HEK293 (cell line): ENCODE results near the gene EXOC2.

ENCODE experiments used
- BCL11A ChIP-seq: fragments of 450-650 bp; formaldehyde crosslinking; IDR thresholded peaks from 2 replicates; pipeline ENCODE4 v1.5.1; 2016; ENCODE audit warnings: low read depth, missing biosample characterization, missing genetic modification characterization
- CTCF ChIP-seq: fragments of 450-650 bp; formaldehyde crosslinking; IDR thresholded peaks from 2 replicates; pipeline ENCODE4 v1.5.1; 2016; ENCODE audit warnings: missing biosample characterization, missing genetic modification characterization
- YY1 ChIP-seq: fragments of 450-650 bp; formaldehyde crosslinking; IDR thresholded peaks from 2 replicates; pipeline ENCODE4 v1.5.1; 2018; ENCODE audit warnings: missing biosample characterization, missing genetic modification characterization
- ZEB2 ChIP-seq: fragments of 450-650 bp; formaldehyde crosslinking; IDR thresholded peaks from 2 replicates; pipeline ENCODE4 v1.5.1; 2016; ENCODE audit warnings: missing biosample characterization, missing genetic modification characterization
- ZNF311 ChIP-seq: fragments of 450-650 bp; formaldehyde crosslinking; IDR thresholded peaks from 2 replicates; pipeline ENCODE4 v1.5.1; 2017; ENCODE audit warnings: missing biosample characterization, missing genetic modification characterization, borderline replicate concordance
- ZNF324 ChIP-seq: fragments of 450-650 bp; formaldehyde crosslinking; IDR thresholded peaks from 2 replicates; pipeline ENCODE4 v1.5.1; 2016; ENCODE audit warnings: missing biosample characterization, missing genetic modification characterization
- ZNF398 ChIP-seq: fragments of 450-650 bp; formaldehyde crosslinking; IDR thresholded peaks from 2 replicates; pipeline ENCODE4 v1.5.1; 2017; ENCODE audit warnings: missing biosample characterization, missing genetic modification characterization
- ZNF549 ChIP-seq: fragments of 450-650 bp; IDR thresholded peaks from 2 replicates; pipeline ENCODE4 v1.5.1; 2018; ENCODE audit warnings: missing biosample characterization, missing genetic modification characterization, mild to moderate bottlenecking, inconsistent platforms, moderate library complexity
- ZNF660 ChIP-seq: fragments of 450-650 bp; IDR thresholded peaks from 2 replicates; pipeline ENCODE4 v1.5.1; 2018; ENCODE audit warnings: missing biosample characterization, mild to moderate bottlenecking, missing genetic modification characterization
- ZNF830 ChIP-seq: fragments of 450-650 bp; IDR thresholded peaks from 2 replicates; pipeline ENCODE4 v1.5.0; 2018; ENCODE audit warnings: missing biosample characterization, missing genetic modification characterization, low read depth, mild to moderate bottlenecking, moderate library complexity

GRCh38 chr6:709471-710056 lies 16.6 kb upstream of the EXOC2 start:
- TF ChIP-seq CTCF (tag by site-specific recombination) (no peak), ZNF324 (tag by site-specific recombination) (no peak), ZNF549 (tag by site-specific recombination) (no peak), ZNF660 (tag by site-specific recombination) (no peak), BCL11A (no peak), YY1 (tag by site-specific recombination) (no peak), ZNF398 (tag by site-specific recombination) (no peak), ZEB2 (tag by site-specific recombination) (no peak), ZNF830 (tag by site-specific recombination) (no peak), ZNF311 (tag by site-specific recombination) (no peak)
